ENCODE measurements around the gene KRTAP26-1.
A peak's percentile ranks its signal among the peaks of the same experiment; 100 is the strongest.

KRTAP26-1 gene

GRCh38 chr21:30333736-30334135 lies 13.6 kb upstream of the KRTAP26-1 start:
- in situ Hi-C loops (cut with HindIII; ENCODE audit: low sequenced_read_pairs), result no loop called here
- H3K4me3 ChIP-seq (ENCODE audit: low read depth, low read length), result no peak overlapping the region
- DNase-seq (ENCODE audit: low read depth, low spot score), result no peak
- no peak for TF ChIP-seq CTCF (IDR thresholded peaks at IDR 0.05; ENCODE audit: low read depth, low read length)

GRCh38 chr21:30332681-30333080 lies 12.6 kb upstream of the KRTAP26-1 start:
- in situ Hi-C loops (cut with HindIII; ENCODE audit: low sequenced_read_pairs), result no loop called here
- no peak for TF ChIP-seq CTCF (IDR thresholded peaks at IDR 0.05; ENCODE audit: low read depth, low read length)
- no peak for DNase-seq (ENCODE audit: low read depth, low spot score)
- no peak overlapping the region for H3K4me3 ChIP-seq (ENCODE audit: low read depth, low read length)

DNA sequence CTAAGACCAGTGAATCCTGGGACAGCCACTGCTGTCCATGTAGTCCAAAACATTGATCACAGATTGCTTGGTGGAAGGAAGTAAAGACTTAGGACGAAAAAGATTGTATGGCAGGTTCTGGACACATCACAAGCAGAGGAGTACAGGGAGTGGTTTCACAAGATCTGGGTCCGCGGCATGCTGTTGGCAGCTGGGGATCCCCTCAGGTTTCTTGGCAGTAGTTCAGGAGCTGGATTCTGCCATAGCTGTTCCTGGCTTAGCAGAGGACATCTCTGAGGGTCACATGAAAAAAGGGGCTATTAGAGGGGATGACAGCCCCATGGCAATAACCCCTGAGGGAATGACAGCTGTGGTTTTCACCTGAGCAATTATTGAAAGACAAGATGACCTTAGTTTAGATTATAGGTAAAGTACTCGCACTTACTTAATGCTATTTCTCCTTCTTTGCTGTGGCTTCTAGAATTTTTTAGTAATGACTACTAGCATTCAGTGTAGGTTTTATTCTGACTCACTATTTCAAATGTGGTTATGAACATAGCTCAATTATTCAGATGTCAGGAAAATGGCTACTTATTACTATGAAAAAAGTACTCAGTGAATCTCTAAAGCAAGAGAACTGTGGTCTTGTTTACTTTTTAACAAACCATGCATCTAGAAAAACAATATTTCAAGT lies 9.2 kb upstream of the KRTAP26-1 start:
- peak; percentile 28 for DNase-seq (ENCODE audit: low read depth, low spot score)
- H3K4me3 ChIP-seq (ENCODE audit: low read depth, low read length), result no peak overlapping the region
- no peak for TF ChIP-seq CTCF (IDR thresholded peaks at IDR 0.05; ENCODE audit: low read depth, low read length)
- in situ Hi-C loops (cut with HindIII; ENCODE audit: low sequenced_read_pairs), result no loop called here

GRCh38 chr21:30326390-30326789 lies 6.3 kb upstream of the KRTAP26-1 start:
- no peak overlapping the region for H3K4me3 ChIP-seq (ENCODE audit: low read depth, low read length)
- in situ Hi-C loops (cut with HindIII; ENCODE audit: low sequenced_read_pairs), result no loop called here
- no peak for DNase-seq (ENCODE audit: low read depth, low spot score)
- no peak for TF ChIP-seq CTCF (IDR thresholded peaks at IDR 0.05; ENCODE audit: low read depth, low read length)

DNA sequence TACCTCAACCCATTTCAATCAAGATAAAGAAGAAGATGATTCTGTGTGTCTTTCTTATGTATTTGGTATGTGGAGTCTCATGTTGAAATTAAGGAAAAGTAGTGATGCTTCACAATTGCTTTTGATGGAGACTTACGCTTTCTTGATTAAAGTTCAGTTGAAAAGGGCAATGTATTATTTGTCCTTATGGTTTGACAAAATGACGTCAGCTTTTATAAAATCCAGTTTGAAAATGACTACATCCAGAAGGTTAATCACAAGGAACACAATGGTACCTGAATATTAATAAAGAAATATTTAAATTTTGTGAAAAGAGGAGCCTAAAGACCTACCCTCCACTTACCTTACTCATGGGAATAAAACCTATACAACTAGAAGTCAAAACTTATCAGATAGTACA lies 4.4 kb downstream of the KRTAP26-1 start:
- DNase-seq (ENCODE audit: low read depth, low spot score), result no peak
- H3K4me3 ChIP-seq (ENCODE audit: low read depth, low read length), result no peak overlapping the region
- TF ChIP-seq CTCF (IDR thresholded peaks at IDR 0.05; ENCODE audit: low read depth, low read length), result no peak
- in situ Hi-C loops (cut with HindIII; ENCODE audit: low sequenced_read_pairs), result no loop called here

DNA sequence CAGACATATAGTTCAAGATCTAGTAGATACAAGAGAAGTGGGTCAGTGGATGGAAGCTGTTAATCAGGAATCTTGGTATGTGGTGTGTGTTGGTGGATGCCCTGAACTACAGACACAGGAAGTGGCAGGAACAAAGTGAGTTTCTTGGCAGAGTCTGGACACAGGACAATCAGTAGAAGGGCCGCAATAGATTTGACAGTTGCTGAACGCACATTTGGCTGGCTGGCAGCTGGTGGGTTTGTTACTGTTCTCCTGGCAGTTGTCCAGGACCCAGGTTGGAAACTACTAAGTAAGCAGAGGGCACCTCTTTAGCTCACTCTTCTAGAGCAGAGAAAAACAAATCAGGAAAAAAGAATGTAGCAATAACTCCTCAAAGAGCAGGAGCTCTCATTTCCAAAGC lies 13.2 kb downstream of the KRTAP26-1 start:
- in situ Hi-C loops (cut with HindIII; ENCODE audit: low sequenced_read_pairs), result no loop called here

More for the DNA sequence above, 13.2 kb downstream of the KRTAP26-1 start:
- TF ChIP-seq CTCF (IDR thresholded peaks at IDR 0.05; ENCODE audit: low read depth, low read length), result no peak
- H3K4me3 ChIP-seq (ENCODE audit: low read depth, low read length), result no peak overlapping the region
- no peak for DNase-seq (ENCODE audit: low read depth, low spot score)
